ENCODE results near the gene GFOD2.

Gene GFOD2

DNA sequence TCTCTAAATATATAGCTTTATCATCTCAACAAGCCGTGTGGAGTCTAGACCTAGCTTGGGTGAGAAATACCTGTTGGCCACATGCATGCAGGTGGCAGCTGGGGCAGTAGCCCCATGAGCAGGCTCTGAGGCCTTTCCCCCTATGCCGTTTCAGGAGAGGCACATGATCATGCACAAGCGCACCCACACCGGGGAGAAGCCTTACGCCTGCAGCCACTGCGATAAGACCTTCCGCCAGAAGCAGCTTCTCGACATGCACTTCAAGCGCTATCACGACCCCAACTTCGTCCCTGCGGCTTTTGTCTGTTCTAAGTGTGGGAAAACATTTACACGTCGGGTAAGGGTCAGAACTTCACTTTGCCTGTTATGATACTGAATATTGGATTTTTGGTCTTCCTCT, 90.9 kb downstream of the GFOD2 start:
- ATAC-seq = no peak
- TF ChIP-seq ESRRG (CRISPR knock-in tag; IDR thresholded peaks at IDR 0.05) = no peak
- no peak for TF ChIP-seq SNAI2 (CRISPR knock-in tag; IDR thresholded peaks at IDR 0.05)
- TF ChIP-seq TCF4 (CRISPR knock-in tag; IDR thresholded peaks at IDR 0.05; ENCODE audit: borderline replicate concordance) = no peak
- TF ChIP-seq, protein P1, sequence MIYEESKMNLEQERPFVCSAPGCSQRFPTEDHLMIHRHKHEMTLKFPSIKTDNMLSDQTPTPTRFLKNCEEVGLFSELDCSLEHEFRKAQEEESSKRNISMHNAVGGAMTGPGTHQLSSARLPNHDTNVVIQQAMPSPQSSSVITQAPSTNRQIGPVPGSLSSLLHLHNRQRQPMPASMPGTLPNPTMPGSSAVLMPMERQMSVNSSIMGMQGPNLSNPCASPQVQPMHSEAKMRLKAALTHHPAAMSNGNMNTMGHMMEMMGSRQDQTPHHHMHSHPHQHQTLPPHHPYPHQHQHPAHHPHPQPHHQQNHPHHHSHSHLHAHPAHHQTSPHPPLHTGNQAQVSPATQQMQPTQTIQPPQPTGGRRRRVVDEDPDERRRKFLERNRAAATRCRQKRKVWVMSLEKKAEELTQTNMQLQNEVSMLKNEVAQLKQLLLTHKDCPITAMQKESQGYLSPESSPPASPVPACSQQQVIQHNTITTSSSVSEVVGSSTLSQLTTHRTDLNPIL (CRISPR knock-in tag; IDR thresholded peaks at IDR 0.05; ENCODE audit: low read depth) = no peak
- no peak for TF ChIP-seq CSDC2 (CRISPR knock-in tag; IDR thresholded peaks at IDR 0.05)
- no peak for TF ChIP-seq GLIS3 (CRISPR knock-in tag; IDR thresholded peaks at IDR 0.05)
- no peak for TF ChIP-seq ZFP30 (CRISPR knock-in tag; IDR thresholded peaks at IDR 0.05)
- TF ChIP-seq ZC3H10 (CRISPR knock-in tag; IDR thresholded peaks at IDR 0.05) = no peak
- TF ChIP-seq ZNF70 (CRISPR knock-in tag; IDR thresholded peaks at IDR 0.05) = no peak
- TF ChIP-seq RARB (CRISPR knock-in tag; IDR thresholded peaks at IDR 0.05) = no peak
- no peak for TF ChIP-seq BACH2 (CRISPR knock-in tag; IDR thresholded peaks at IDR 0.05; ENCODE audit: borderline replicate concordance)
- TF ChIP-seq PPARA (CRISPR knock-in tag; IDR thresholded peaks at IDR 0.05; ENCODE audit: borderline replicate concordance) = no peak

All from SK-N-SH treated with all-trans-retinoic acid at 6 μM for 48 hours (cell line).